ENCODE data around the gene JADE1. TPM values are rescaled to one million over a fixed set of nuclear protein-coding genes. Genes with fewer than 3 reads are reported as not detected.

JADE1 gene
- total RNA-seq, 4 donors from 2014 or later: 7.8 to 15.9 (median 13.9) TPM

GRCh38 chr4:128787509-128788311, 21.8 kb upstream of the JADE1 start:
- Histone ChIP-seq H3K27me3 (no peaks in the 10 kb centered on the region), H3K9me3 (no peaks in the 10 kb centered on the region), H3K4me3 (no peak overlapping the region), H3K4me1 (no peaks in the 10 kb centered on the region), H3K36me3 (no peaks in the 10 kb centered on the region), H3K27ac (no peak overlapping the region)
- intact Hi-C loops (cut with DNase I; ENCODE audit: low total_unique reads) (no loop called here), in situ Hi-C loops (cut with MboI; ENCODE audit: low pct_ligation_motif_present in 1 of 4, low pct_unique_long_range_greater_than_20kb in 1 of 4, low sequenced_read_pairs in 3 of 4) (no loop called here)
- DNase-seq: no peak
- 83% methylated on average over 18 of the region's 18 CpGs; no CpG with 5 or more reads in 1 of the 2 donors for WGBS, 2 donors (ENCODE audit: low coverage in 1 of 2)
- no peak for TF ChIP-seq POLR2AphosphoS5 (IDR thresholded peaks at IDR 0.05)

DNA sequence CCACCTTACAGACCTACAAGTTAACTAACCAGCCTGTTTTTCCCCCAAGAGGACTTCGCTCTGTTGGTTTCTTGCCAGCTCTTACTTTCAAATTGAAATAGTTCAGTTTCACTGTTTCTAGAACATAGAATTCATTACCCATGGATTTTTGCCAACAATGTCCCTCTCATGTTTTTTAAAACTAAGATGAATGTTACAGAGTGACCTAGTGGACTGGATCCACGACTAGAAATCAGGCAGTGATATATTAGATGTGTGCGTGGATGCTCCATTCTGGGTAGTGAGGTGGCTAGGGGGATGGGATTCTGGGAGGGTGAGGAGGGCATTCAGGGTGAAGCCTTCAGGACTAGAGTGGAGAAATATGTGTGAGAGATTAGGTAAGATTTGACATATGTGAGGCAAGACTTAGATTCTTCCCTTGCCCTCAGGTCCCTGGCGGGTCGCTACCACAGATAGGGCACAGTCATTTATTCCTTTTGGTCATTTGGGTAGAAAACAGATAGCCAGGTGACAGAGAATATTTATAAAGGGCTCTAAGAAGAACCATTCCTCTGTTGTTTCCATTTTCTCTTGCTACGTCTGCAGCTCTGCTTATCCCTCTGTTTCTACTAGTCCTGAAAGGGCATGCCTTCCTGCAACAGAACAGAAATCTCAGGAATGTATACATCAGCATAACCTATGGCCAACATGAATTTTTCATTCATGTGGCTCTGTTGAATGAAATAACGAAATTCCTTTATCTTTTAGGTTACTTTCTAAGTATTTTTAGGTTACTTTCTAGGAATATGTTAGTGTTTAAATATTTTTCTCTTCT, 15.4 kb upstream of the JADE1 start:
- intact Hi-C loops (cut with DNase I; ENCODE audit: low total_unique reads): no loop called here
- no peaks in the 10 kb centered on the region for H3K36me3 ChIP-seq
- H3K4me1 ChIP-seq: peaks cover 0 to 5% (median 1%) of the 10 kb centered on the region in 4 donors
- H3K4me3 ChIP-seq: no peak overlapping the region
- DNase-seq: no peak
- TF ChIP-seq POLR2AphosphoS5 (IDR thresholded peaks at IDR 0.05) (no peak), POLR2A (IDR thresholded peaks at IDR 0.05) (no peak), EP300 (IDR thresholded peaks at IDR 0.05; ENCODE audit: low read depth) (no peak), CTCF (IDR thresholded peaks at IDR 0.05) (no peak)
- no peaks in the 10 kb centered on the region for H3K9me3 ChIP-seq
- no peak overlapping the region for H3K27ac ChIP-seq
- H3K27me3 ChIP-seq: no peaks in the 10 kb centered on the region
- in situ Hi-C loops (cut with MboI; ENCODE audit: low pct_ligation_motif_present in 1 of 4, low pct_unique_long_range_greater_than_20kb in 1 of 4, low sequenced_read_pairs in 3 of 4): no loop called here
- WGBS, 2 donors (ENCODE audit: low coverage in 1 of 2): 72 to 91% methylated on average over 3 to 7 of the region's 7 CpGs

GRCh38 chr4:128796934-128797333, 12.6 kb upstream of the JADE1 start:
- H3K4me3 ChIP-seq: no peak overlapping the region
- 89 to 93% methylated on average over 3 of the region's 3 CpGs for WGBS, 2 donors (ENCODE audit: low coverage in 1 of 2)
- no peaks in the 10 kb centered on the region for H3K9me3 ChIP-seq
- intact Hi-C loops (cut with DNase I; ENCODE audit: low total_unique reads): no loop called here
- no peak overlapping the region for H3K27ac ChIP-seq
- no peaks in the 10 kb centered on the region for H3K27me3 ChIP-seq
- in situ Hi-C loops (cut with MboI; ENCODE audit: low pct_ligation_motif_present in 1 of 4, low pct_unique_long_range_greater_than_20kb in 1 of 4, low sequenced_read_pairs in 3 of 4): no loop called here
- H3K36me3 ChIP-seq: no peaks in the 10 kb centered on the region
- TF ChIP-seq EP300 (IDR thresholded peaks at IDR 0.05; ENCODE audit: low read depth) (no peak), CTCF (IDR thresholded peaks at IDR 0.05) (no peak), POLR2AphosphoS5 (IDR thresholded peaks at IDR 0.05) (no peak), POLR2A (IDR thresholded peaks at IDR 0.05) (no peak)
- peaks cover 0 to 5% (median 3%) of the 10 kb centered on the region in 4 donors for H3K4me1 ChIP-seq
- DNase-seq: no peak

DNA sequence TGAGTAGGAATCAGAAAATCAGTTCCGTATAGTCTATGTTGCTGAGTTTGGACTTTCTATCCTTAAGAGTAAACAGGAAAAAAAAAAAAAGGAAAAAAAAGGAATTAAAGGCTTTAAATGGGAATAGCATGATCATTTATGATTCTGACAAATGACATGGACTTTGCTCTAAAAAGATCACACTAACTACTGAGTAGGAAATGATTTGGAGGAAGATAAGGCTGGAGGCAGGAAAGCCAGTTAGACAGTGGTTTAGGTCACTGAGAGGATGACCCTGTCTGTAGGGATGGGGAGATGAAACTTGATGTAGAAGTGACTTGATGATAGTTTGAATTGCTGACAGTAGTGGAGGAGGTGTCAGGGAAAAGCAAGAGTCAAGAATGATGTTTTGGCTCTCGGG, 9.2 kb upstream of the JADE1 start:
- intact Hi-C loops (cut with DNase I; ENCODE audit: low total_unique reads) (no loop called here), in situ Hi-C loops (cut with MboI; ENCODE audit: low pct_ligation_motif_present in 1 of 4, low pct_unique_long_range_greater_than_20kb in 1 of 4, low sequenced_read_pairs in 3 of 4) (loop anchor here in 2 of 4 donors (10.0 to 25.0 kb wide), 5 partner anchors 213 to 513 kb away; partner anchors contain the start of genes C4orf33 (in 1 of the 2), PGRMC2 (in 1 of the 2) and SCLT1 (in 1 of the 2))
- WGBS, 2 donors (ENCODE audit: low coverage in 1 of 2): 52 to 77% methylated on average over 2 of the region's 2 CpGs
- DNase-seq: no peak
- TF ChIP-seq EP300 (IDR thresholded peaks at IDR 0.05; ENCODE audit: low read depth) (no peak), POLR2A (IDR thresholded peaks at IDR 0.05) (no peak), POLR2AphosphoS5 (IDR thresholded peaks at IDR 0.05) (no peak), CTCF (IDR thresholded peaks at IDR 0.05) (no peak)
- Histone ChIP-seq H3K27me3 (no peaks in the 10 kb centered on the region), H3K4me3 (no peak overlapping the region), H3K9me3 (no peaks in the 10 kb centered on the region), H3K36me3 (no peaks in the 10 kb centered on the region), H3K4me1 (peaks cover 0 to 3% (median 0%) of the 10 kb centered on the region in 4 donors), H3K27ac (no peak overlapping the region)
